Neuronal stem cell (in vitro differentiated cells): ENCODE measurements around the gene TLCD3A.

Experiments used
- DNase-seq: peaks from one replicate; pipeline ENCODE4 v3.0.0-alpha.2; 2013; ENCODE audit warnings: low spot score
- H2AFZ ChIP-seq: one replicate; pipeline ENCODE4 v1.6.1; 2013; ENCODE audit warnings: mild to moderate bottlenecking, low read length, inconsistent platforms
- H2AK5ac ChIP-seq: 2 replicates; pipeline ENCODE4 v1.6.1; 2013; ENCODE audit warnings: low read depth, mild to moderate bottlenecking, inconsistent platforms, low read length, moderate library complexity, mixed read lengths
- H2BK120ac ChIP-seq: 2 replicates; pipeline ENCODE4 v1.6.1; 2013; ENCODE audit warnings: low read depth, mild to moderate bottlenecking, inconsistent platforms, low read length, moderate library complexity, mixed read lengths
- H2BK12ac ChIP-seq: one replicate; pipeline ENCODE4 v1.6.1; 2013; ENCODE audit warnings: low read length, inconsistent platforms
- H2BK15ac ChIP-seq: 2 replicates; pipeline ENCODE4 v1.6.1; 2013; ENCODE audit warnings: mild to moderate bottlenecking, low read length, inconsistent platforms, mixed read lengths
- H2BK5ac ChIP-seq: one replicate; pipeline ENCODE4 v1.6.1; 2013; ENCODE audit warnings: inconsistent platforms, mild to moderate bottlenecking, low read length, moderate library complexity
- H3K14ac ChIP-seq: one replicate; pipeline ENCODE4 v1.6.1; 2013; ENCODE audit warnings: low read length, inconsistent platforms
- H3K18ac ChIP-seq: 2 replicates; pipeline ENCODE4 v1.6.1; 2013; ENCODE audit warnings: low read length, inconsistent platforms
- H3K23ac ChIP-seq: 2 replicates; pipeline ENCODE4 v1.6.1; 2013; ENCODE audit warnings: low read depth, mild to moderate bottlenecking, mixed read lengths, low read length, inconsistent platforms; ENCODE audit not compliant: poor library complexity
- H3K27ac ChIP-seq: replicated peaks from 3 replicates; pipeline ENCODE4 v1.5.1; 2013; ENCODE audit warnings: low read length, inconsistent platforms
- H3K27me3 ChIP-seq, 3 experiments: 2 replicates each; pipeline ENCODE4 v1.6.1; 2013; ENCODE audit warnings: low read length in 3 of 3, mild to moderate bottlenecking in 2 of 3, inconsistent platforms in 1 of 3, low read depth in 1 of 3, mixed read lengths in 1 of 3, moderate library complexity in 1 of 3; ENCODE audit not compliant: control insufficient read depth in 3 of 3, insufficient read depth in 3 of 3
- H3K36me3 ChIP-seq, 2 donors: replicated peaks in 1 of 2; 2 replicates each; pipeline ENCODE4 v1.6.1; 2013; ENCODE audit warnings: low read length in 2 of 2; ENCODE audit not compliant: control insufficient read depth in 2 of 2, insufficient read depth in 2 of 2
- H3K4ac ChIP-seq: 2 replicates; pipeline ENCODE4 v1.6.1; 2013; ENCODE audit warnings: inconsistent platforms, mild to moderate bottlenecking, low read length, moderate library complexity
- H3K4me1 ChIP-seq, 2 donors: 1 replicate in 1 of 2; 2 replicates in 1 of 2; pipeline ENCODE4 v1.6.1; 2013; ENCODE audit warnings: low read length in 2 of 2, low read depth in 1 of 2; ENCODE audit not compliant: control insufficient read depth in 2 of 2, insufficient read depth in 1 of 2
- H3K4me2 ChIP-seq: one replicate; pipeline ENCODE4 v1.6.1; 2013; ENCODE audit warnings: mild to moderate bottlenecking, low read length, inconsistent platforms; ENCODE audit not compliant: insufficient read depth, poor library complexity, severe bottlenecking
- H3K4me3 ChIP-seq, 2 donors: 2 replicates each; pipeline ENCODE4 v1.5.1; 2013; ENCODE audit warnings: low read length in 2 of 2, mild to moderate bottlenecking in 2 of 2, inconsistent platforms in 1 of 2, moderate library complexity in 1 of 2
- H3K79me1 ChIP-seq: one replicate; pipeline ENCODE4 v1.6.1; 2013; ENCODE audit warnings: low read depth, mild to moderate bottlenecking, inconsistent platforms, low read length, moderate library complexity
- H3K9ac ChIP-seq: one replicate; pipeline ENCODE4 v1.6.1; 2013; ENCODE audit warnings: mild to moderate bottlenecking, low read depth, low read length, inconsistent platforms; ENCODE audit not compliant: poor library complexity
- H3K9me3 ChIP-seq, 2 donors: replicated peaks in 1 of 2; 2 replicates each; pipeline versions ENCODE3 to v1.6.1; 2013; ENCODE audit warnings: low read length in 2 of 2, mild to moderate bottlenecking in 2 of 2, inconsistent platforms in 1 of 2, low read depth in 1 of 2, mixed read lengths in 1 of 2, moderate library complexity in 1 of 2; ENCODE audit not compliant: control insufficient read depth in 2 of 2, insufficient read depth in 1 of 2
- H4K8ac ChIP-seq: one replicate; pipeline ENCODE4 v1.6.1; 2013; ENCODE audit warnings: low read depth, mild to moderate bottlenecking, inconsistent platforms, low read length, moderate library complexity
- H4K91ac ChIP-seq: one replicate; pipeline ENCODE4 v1.6.1; 2013; ENCODE audit warnings: low read length, low read depth, mild to moderate bottlenecking, inconsistent platforms; ENCODE audit not compliant: poor library complexity
- WGBS, 2 donors: extraction: QIAGEN DNeasy Blood & Tissue Kit; methylation state at CpG; one replicate each; pipeline ENCODE4 v1.1.7; 2013; ENCODE audit warnings: missing lambda C conversion rate in 2 of 2, mixed read lengths in 1 of 2; ENCODE audit not compliant: insufficient read length in 2 of 2, insufficient replicate concordance in 1 of 2; ENCODE audit errors: extremely low coverage in 2 of 2; 5-methylcytosine and 5-hydroxymethylcytosine counted together

The TLCD3A gene

GRCh38 chr17:688100-688989, 44.1 kb upstream of the TLCD3A start:
- no peak for DNase-seq
- H3K9ac ChIP-seq, result no peak overlapping the region
- no peak overlapping the region for H3K4me2 ChIP-seq
- no peaks in the 10 kb centered on the region for H3K4me1 ChIP-seq
- no peak overlapping the region for H4K91ac ChIP-seq
- no peak overlapping the region for H3K14ac ChIP-seq
- H4K8ac ChIP-seq, result no peak overlapping the region
- H2AFZ ChIP-seq, result no peak overlapping the region
- no peak overlapping the region for H3K27ac ChIP-seq
- H2BK15ac ChIP-seq, result no peak overlapping the region
- H3K23ac ChIP-seq, result no peak overlapping the region
- no CpG with 5 or more reads among the region's 18 CpGs for WGBS, 2 donors
- H2AK5ac ChIP-seq, result no peak overlapping the region
- no peaks in the 10 kb centered on the region for H3K27me3 ChIP-seq
- H3K9me3 ChIP-seq, result peaks cover 1 to 2% of the 10 kb centered on the region in 2 donors
- peaks cover 2% of the 10 kb centered on the region for H3K79me1 ChIP-seq
- H3K4ac ChIP-seq, result no peak overlapping the region
- H3K18ac ChIP-seq, result no peak overlapping the region
- H2BK5ac ChIP-seq, result no peak overlapping the region
- peaks cover 6 to 66% of the 10 kb centered on the region in 2 donors for H3K36me3 ChIP-seq
- no peak overlapping the region for H2BK12ac ChIP-seq
- no peak overlapping the region for H3K4me3 ChIP-seq
- H2BK120ac ChIP-seq, result no peak overlapping the region

- no peak overlapping the region for H2BK5ac ChIP-seq
- no peak overlapping the region for H4K91ac ChIP-seq
- no peak overlapping the region for H2BK12ac ChIP-seq
- H2BK15ac ChIP-seq, result no peak overlapping the region
- WGBS, 2 donors, result no CpG with 5 or more reads among the region's 17 CpGs
- H3K9me3 ChIP-seq, result no peaks in the 10 kb centered on the region
- no peak overlapping the region for H3K4me3 ChIP-seq
- no peak overlapping the region for H3K4ac ChIP-seq
- H3K4me1 ChIP-seq, result no peaks in the 10 kb centered on the region
- H3K23ac ChIP-seq, result no peak overlapping the region
- H3K79me1 ChIP-seq, result peaks cover 2% of the 10 kb centered on the region
- H3K18ac ChIP-seq, result no peak overlapping the region
- H2BK120ac ChIP-seq, result no peak overlapping the region
- no peaks in the 10 kb centered on the region for H3K27me3 ChIP-seq
- H2AFZ ChIP-seq, result no peak overlapping the region
- no peak overlapping the region for H3K14ac ChIP-seq
- no peak for DNase-seq
- no peak overlapping the region for H2AK5ac ChIP-seq
- no peak overlapping the region for H3K4me2 ChIP-seq
- H4K8ac ChIP-seq, result no peak overlapping the region
- no peak overlapping the region for H3K27ac ChIP-seq
- peaks cover 6 to 75% of the 10 kb centered on the region in 2 donors for H3K36me3 ChIP-seq
- H3K9ac ChIP-seq, result no peak overlapping the region
These were observed 42.7 kb upstream of the TLCD3A start for GRCh38 chr17:689556-690275.

- no peak overlapping the region for H3K9ac ChIP-seq
- no peak overlapping the region for H4K8ac ChIP-seq
- H2BK15ac ChIP-seq, result no peak overlapping the region
- WGBS, 2 donors, result no CpG with 5 or more reads among the region's 9 CpGs
- H3K36me3 ChIP-seq, result peaks cover 10 to 75% of the 10 kb centered on the region in 2 donors
- no peak overlapping the region for H3K18ac ChIP-seq
- H2BK120ac ChIP-seq, result no peak overlapping the region
- no peaks in the 10 kb centered on the region for H3K4me1 ChIP-seq
- H3K14ac ChIP-seq, result no peak overlapping the region
- no peak overlapping the region for H4K91ac ChIP-seq
- H2BK5ac ChIP-seq, result no peak overlapping the region
- H3K27me3 ChIP-seq, result no peaks in the 10 kb centered on the region
- H3K23ac ChIP-seq, result no peak overlapping the region
- H3K4me2 ChIP-seq, result no peak overlapping the region
- no peak overlapping the region for H3K4me3 ChIP-seq
- no peak overlapping the region for H3K4ac ChIP-seq
- H2AK5ac ChIP-seq, result no peak overlapping the region
- H3K9me3 ChIP-seq, result no peaks in the 10 kb centered on the region
- H2BK12ac ChIP-seq, result no peak overlapping the region
- no peak for DNase-seq
- H2AFZ ChIP-seq, result no peak overlapping the region
- H3K27ac ChIP-seq, result no peak overlapping the region
- peaks cover 2% of the 10 kb centered on the region for H3K79me1 ChIP-seq
These were observed 42.0 kb upstream of the TLCD3A start for GRCh38 chr17:690361-690760.

GRCh38 chr17:691423-691822, 41.0 kb upstream of the TLCD3A start:
- Histone ChIP-seq H3K18ac (no peak overlapping the region), H2BK5ac (no peak overlapping the region), H3K23ac (no peak overlapping the region), H3K27me3 (no peaks in the 10 kb centered on the region), H2BK120ac (no peak overlapping the region), H3K4me2 (no peak overlapping the region), H3K4me1 (no peaks in the 10 kb centered on the region), H3K14ac (no peak overlapping the region), H3K9ac (no peak overlapping the region), H2AFZ (no peak overlapping the region), H3K4ac (no peak overlapping the region), H3K79me1 (no peaks in the 10 kb centered on the region), H2AK5ac (no peak overlapping the region), H3K36me3 (peaks cover 14 to 79% of the 10 kb centered on the region in 2 donors), H3K27ac (no peak overlapping the region), H3K9me3 (no peaks in the 10 kb centered on the region), H2BK12ac (no peak overlapping the region), H4K8ac (no peak overlapping the region), H2BK15ac (no peak overlapping the region), H4K91ac (no peak overlapping the region), H3K4me3 (no peak overlapping the region)
- DNase-seq, result no peak
- no CpG with 5 or more reads among the region's 4 CpGs for WGBS, 2 donors
